Thyroid gland (tissue), 4 donors: ENCODE data around the gene USP21. TPM values are rescaled to one million over a fixed set of nuclear protein-coding genes. Genes with fewer than 3 reads are reported as not detected.

Experiments used
- DNase-seq, 2 donors: peaks; one replicate each; pipeline ENCODE4 v3.0.0-alpha.2; 2019
- H3K27ac ChIP-seq, 3 donors: fragments of 200-600 bp; sonication (generic); 1 replicate in 2 of 3; 2 replicates in 1 of 3; pipeline ENCODE4 v1.5.1; 2016 to 2019; ENCODE audit warnings: mild to moderate bottlenecking in 1 of 3, moderate library complexity in 1 of 3
- H3K27me3 ChIP-seq: fragments of 200-600 bp; sonication (generic); one replicate; pipeline ENCODE4 v1.5.1; 2019
- H3K36me3 ChIP-seq, 2 donors: fragments of 200-600 bp; sonication (generic); one replicate each; pipeline ENCODE4 v1.5.1; 2016 to 2019
- H3K4me1 ChIP-seq, 2 donors: fragments of 200-600 bp; sonication (generic); one replicate each; pipeline ENCODE4 v1.5.1; 2017 to 2019
- H3K4me3 ChIP-seq, 3 donors: fragments of 200-600 bp; sonication (generic); replicated peaks in 1 of 3; 1 replicate in 2 of 3; 2 replicates in 1 of 3; pipeline ENCODE4 v1.5.1; 2016; ENCODE audit warnings: mild to moderate bottlenecking in 1 of 3
- H3K9me3 ChIP-seq: fragments of 200-600 bp; sonication (generic); one replicate; pipeline ENCODE4 v1.5.1; 2017
- CTCF ChIP-seq, 6 experiments: fragments of 200-600 bp in 3 of 6; fragments of 450-650 bp in 3 of 6; sonication (generic) in 3 of 6; IDR thresholded peaks; one replicate each; pipeline ENCODE4 v1.5.1; 2016 to 2019; ENCODE audit warnings: antibody characterized with exemption in 6 of 6, mild to moderate bottlenecking in 2 of 6, inconsistent platforms in 1 of 6, moderate library complexity in 1 of 6
- POLR2A ChIP-seq, 2 donors: fragments of 450-650 bp; IDR thresholded peaks; one replicate each; pipeline ENCODE4 v1.6.1; 2017; ENCODE audit warnings: antibody characterized with exemption in 2 of 2, mild to moderate bottlenecking in 2 of 2, moderate library complexity in 1 of 2
- WGBS, 2 donors: methylation state at CpG; one replicate each; pipeline ENCODE4 v1.1.5; 2017; 5-methylcytosine and 5-hydroxymethylcytosine counted together
- intact Hi-C: fragments of 100-400 bp; cut with DNase I; formaldehyde crosslinking; loops from one replicate; pipeline ENCODE4 v1.15.1; 2023
- total RNA-seq, 4 donors: library from RNA; depleted of rRNA; stranded (reverse); fragments of >200 nt; gene quantifications; one replicate each; pipeline ENCODE4 v1.2.3, GENCODE V29; 2016

The USP21 gene
- total RNA-seq, 4 donors from 2014 or later: 21.2 to 27.6 (median 23.0) TPM

DNA sequence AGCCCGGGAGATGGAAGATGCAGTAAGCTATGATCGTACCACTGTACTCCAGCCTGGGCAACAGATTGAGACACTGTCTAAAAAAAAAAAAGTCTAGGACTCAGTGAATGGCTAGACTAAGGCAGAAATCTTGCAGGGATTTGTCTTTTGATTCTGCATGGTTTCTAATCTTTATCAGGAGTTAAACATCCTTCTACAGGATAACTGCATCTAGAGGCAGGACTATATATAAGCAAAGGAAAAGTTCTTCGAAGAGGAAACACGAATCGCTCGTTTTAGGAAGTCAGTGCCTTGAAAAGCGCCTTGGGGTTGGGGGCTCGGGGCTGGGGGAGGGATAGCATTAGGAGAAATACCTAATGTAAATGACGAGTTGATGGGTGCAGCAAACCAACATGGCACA lies 6.1 kb upstream of the USP21 start:
- Histone ChIP-seq H3K27ac (peak overlapping the region; percentile 83 to 96 (median 83)), H3K9me3 (no peaks in the 10 kb centered on the region), H3K4me1 (peaks cover 7 to 10% of the 10 kb centered on the region in 2 donors), H3K4me3 (peak overlapping the region in 2 of 3 donors; percentile 47 to 51), H3K27me3 (no peaks in the 10 kb centered on the region), H3K36me3 (peaks cover 3% of the 10 kb centered on the region in 2 donors)
- 23 to 25% methylated on average over 9 of the region's 9 CpGs for WGBS, 2 donors
- DNase-seq: no peak
- no peak for TF ChIP-seq CTCF (IDR thresholded peaks at IDR 0.05)
- no peak for TF ChIP-seq POLR2A (IDR thresholded peaks at IDR 0.05)
- intact Hi-C loops: no loop called here

GRCh38 chr1:161153682-161154337 lies 5.5 kb upstream of the USP21 start, which contains the start of gene UFC1:
UFC1 (plus strand) TSS chr1:161153978; CDS start chr1:161153998, 20 bp downstream.
- no peaks in the 10 kb centered on the region for H3K9me3 ChIP-seq
- peak within 1 kb of the TSS; percentile 19 to 51 (median 47) for H3K4me3 ChIP-seq
- TF ChIP-seq CTCF (IDR thresholded peaks at IDR 0.05): no peak
- peak in 1 of 2 donors; percentile 50 for TF ChIP-seq POLR2A (IDR thresholded peaks at IDR 0.05)
- peak within 1 kb of the TSS; percentile 83 to 96 (median 83) for H3K27ac ChIP-seq
- H3K27me3 ChIP-seq: no peaks in the 10 kb centered on the region
- peaks cover 7 to 12% of the 10 kb centered on the region in 2 donors for H3K4me1 ChIP-seq
- peak; percentile 71 to 78 for DNase-seq
- intact Hi-C loops: no loop called here
- 1% methylated on average over 33 of the region's 33 CpGs for WGBS, 2 donors
- peaks cover 3% of the 10 kb centered on the region in 2 donors for H3K36me3 ChIP-seq

- intact Hi-C loops: no loop called here
- Histone ChIP-seq H3K36me3 (peaks cover 3 to 7% of the 10 kb centered on the region in 2 donors), H3K4me1 (peaks cover 12 to 32% of the 10 kb centered on the region in 2 donors), H3K27ac (no peak overlapping the region), H3K4me3 (no peak overlapping the region), H3K27me3 (no peaks in the 10 kb centered on the region), H3K9me3 (no peaks in the 10 kb centered on the region)
- TF ChIP-seq CTCF (IDR thresholded peaks at IDR 0.05) (no peak), POLR2A (IDR thresholded peaks at IDR 0.05) (no peak)
- 91 to 100% methylated on average over 1 of the region's 1 CpG for WGBS, 2 donors
- no peak for DNase-seq
Measured at GRCh38 chr1:161157867-161158266, 1.4 kb upstream of the USP21 start.

GRCh38 chr1:161158316-161159010 lies 837 bp upstream of the USP21 start:
- peaks cover 3 to 7% of the 10 kb centered on the region in 2 donors for H3K36me3 ChIP-seq
- intact Hi-C loops: no loop called here
- no peak for TF ChIP-seq CTCF (IDR thresholded peaks at IDR 0.05)
- no peak for TF ChIP-seq POLR2A (IDR thresholded peaks at IDR 0.05)
- peak overlapping the region in 1 of 3 donors; percentile 96 for H3K4me3 ChIP-seq
- H3K4me1 ChIP-seq: peaks cover 12 to 32% of the 10 kb centered on the region in 2 donors
- no peaks in the 10 kb centered on the region for H3K27me3 ChIP-seq
- DNase-seq: no peak
- H3K27ac ChIP-seq: peak overlapping the region; percentile 76 to 93 (median 83)
- WGBS, 2 donors: 73 to 76% methylated on average over 9 of the region's 9 CpGs
- no peaks in the 10 kb centered on the region for H3K9me3 ChIP-seq

- TF ChIP-seq POLR2A (IDR thresholded peaks at IDR 0.05) (no peak), CTCF (IDR thresholded peaks at IDR 0.05) (no peak)
- peaks cover 6 to 27% of the 10 kb centered on the region in 2 donors for H3K4me1 ChIP-seq
- DNase-seq: no peak
- H3K4me3 ChIP-seq: peak overlapping the region; percentile 88 to 97 (median 96)
- intact Hi-C loops: no loop called here
- H3K36me3 ChIP-seq: peaks cover 3 to 7% of the 10 kb centered on the region in 2 donors
- whole genome bisulfite sequencing, 2 donors: 5 to 10% methylated on average over 11 of the region's 11 CpGs
- H3K9me3 ChIP-seq: no peaks in the 10 kb centered on the region
- no peaks in the 10 kb centered on the region for H3K27me3 ChIP-seq
- H3K27ac ChIP-seq: peak overlapping the region; percentile 76 to 93 (median 83)
Measured at GRCh38 chr1:161159913-161160243, 578 bp downstream of the USP21 start.
